ENCODE results near the gene ZNF778.
"Not testable (repeated sequence)": the region's sequence is repeated elsewhere in the genome, so short reads cannot be mapped to it uniquely, and the experiment has no call there.

The ZNF778 gene

DNA sequence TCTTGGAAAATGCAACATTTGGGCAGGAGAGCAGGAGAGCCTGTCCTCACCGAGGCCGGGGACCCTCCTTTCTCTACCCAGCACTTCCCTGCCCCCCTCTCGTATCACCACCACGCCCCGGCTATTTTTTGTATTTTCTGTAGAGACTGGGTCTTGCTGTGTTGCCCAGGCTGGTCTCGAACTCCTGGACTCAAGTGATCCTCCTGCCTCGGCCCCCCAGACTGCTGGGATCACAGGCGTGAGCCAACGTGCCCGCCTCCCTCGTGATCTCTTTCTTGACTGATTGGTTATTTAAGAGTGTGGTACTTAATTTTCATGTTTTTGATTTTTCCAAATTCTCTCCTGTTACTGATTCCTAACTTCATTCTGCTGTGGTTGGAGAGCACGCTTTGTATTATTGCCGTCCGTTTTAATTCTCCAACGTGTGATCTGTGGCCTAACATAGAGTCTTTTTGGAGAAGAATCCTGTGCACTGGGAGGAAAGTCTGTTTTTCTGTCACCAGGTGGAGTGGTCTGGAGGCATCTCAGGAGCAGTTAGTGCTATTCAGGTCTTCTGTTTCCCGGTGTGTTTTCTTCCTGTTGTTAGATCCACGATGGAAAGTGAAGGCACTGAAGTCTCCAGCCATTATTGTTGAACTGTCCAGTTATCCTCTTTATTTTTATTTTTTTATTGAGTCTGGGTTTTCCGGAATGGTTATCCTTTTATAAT lies 40.4 kb downstream of the ZNF778 start:
- DNase-seq: no peak

DNA sequence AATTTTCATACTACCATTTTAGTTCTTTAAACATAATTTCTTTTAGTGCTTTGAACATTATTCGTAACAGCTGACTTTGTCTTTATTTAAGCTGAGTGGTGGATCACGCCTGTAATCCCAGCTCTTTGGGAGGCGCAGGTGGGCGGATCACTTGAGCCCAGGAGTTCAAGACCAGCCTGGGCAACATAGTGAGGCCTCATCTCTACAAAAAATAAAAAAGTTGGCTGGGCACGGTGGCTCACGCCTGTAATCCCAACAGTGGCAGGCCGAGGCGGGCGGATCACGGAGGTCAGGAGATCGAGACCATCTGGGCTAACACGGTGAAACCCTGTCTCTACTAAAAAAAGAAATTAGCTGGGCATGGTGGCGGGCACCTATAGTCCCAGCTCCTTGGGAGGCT lies 42.4 kb downstream of the ZNF778 start:
- DNase-seq: not testable (repeated sequence)

DNA sequence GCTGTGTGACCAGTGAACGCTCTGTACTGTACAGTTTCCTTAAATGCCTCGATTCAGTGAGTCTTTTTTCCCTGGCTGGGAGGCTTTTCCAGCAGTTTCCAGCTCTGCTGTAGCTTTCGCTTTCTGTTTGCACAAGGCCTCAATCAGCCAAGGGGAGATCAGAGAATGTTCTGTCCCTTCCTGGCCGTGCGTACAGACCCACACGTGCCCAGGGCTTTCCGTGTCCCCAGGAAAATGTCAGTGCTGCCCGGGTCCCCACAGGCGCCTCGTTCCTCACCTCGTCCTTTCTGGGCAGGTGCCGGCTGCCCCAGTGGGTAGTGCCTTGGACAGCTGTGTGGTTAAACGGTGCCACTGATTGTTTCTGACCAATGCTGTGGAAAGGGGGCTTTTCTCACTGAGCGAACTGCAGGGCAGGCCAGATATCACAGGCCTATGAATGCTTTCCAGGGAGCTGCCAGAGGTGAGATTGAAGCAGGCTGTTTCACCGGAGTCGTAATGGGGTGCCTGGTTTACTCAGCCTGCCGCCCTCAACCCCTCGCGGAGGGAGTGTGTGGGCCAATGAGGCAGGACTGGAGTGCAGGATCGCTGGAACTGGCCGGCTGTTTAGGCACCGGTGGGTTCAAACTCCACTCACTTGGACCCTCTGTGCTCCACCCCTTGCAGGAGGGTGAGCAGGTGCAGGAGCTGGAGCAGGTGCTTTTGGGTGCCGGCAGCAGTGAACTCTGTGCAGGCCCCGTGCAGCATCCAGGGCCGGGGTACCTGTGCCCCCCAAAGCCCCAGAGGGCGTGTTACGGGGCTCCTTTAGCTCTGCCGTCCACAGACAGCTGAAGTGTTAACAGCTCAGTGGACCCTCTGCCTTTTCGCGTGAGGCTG lies 44.4 kb downstream of the ZNF778 start:
- no peak for DNase-seq

DNA sequence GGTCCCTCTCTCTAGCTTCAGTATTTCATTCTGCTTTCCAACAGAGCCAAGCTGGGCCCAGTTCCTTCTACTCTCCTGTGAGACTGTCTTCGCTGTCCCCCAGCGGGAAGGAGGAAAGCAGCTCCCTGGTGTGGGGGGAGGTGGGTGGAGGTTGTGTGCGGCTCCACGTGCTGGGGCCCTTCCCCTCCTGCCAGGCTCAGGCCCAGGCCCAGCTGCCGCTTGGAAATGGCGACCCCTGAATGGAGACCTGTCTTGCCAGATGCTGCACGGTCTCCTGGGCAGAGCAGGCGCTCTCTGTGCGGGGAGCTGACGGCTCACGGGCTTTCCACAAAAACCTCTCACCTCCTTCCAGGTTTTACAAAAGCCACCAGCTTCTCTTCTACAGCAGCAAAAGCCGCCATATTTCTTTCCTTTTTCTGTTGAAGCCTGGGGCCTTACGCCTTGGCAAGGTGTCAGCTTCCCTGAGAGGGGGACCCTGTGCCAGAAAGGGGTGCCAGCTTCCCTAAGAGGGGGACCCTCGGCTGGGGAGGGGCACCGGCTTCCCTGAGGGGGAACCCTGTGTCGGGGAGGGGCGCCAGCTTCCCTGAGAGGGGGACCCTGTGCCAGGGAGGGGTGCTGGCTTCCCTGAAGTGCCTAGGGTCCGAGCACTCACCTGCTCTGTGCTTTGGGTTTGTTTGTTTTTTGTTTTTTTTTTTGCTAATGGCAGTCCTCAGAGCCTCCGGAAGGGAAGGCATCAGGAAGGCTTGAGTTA lies 47.5 kb downstream of the ZNF778 start:
- DNase-seq: no peak

DNA sequence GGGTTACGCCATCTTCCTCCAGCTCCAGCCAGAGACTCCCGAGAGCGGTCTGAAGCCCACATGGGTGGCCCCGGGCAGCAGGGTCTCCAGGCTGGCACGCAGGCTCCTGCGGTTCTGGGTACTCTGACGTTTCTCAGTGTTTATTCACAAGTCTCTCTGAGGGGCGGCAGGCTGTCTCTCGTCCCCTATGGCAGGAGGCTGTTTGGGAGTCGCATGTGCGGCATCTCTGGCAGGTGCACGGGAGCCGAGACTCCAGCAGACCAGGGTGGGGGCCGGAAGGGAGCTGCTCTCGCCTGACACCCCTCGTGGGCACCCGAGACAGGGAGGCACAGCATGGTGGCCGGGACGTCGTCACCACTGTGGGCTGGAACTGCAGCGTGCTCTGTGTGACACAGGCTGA lies 48.1 kb downstream of the ZNF778 start:
- no peak for DNase-seq

DNA sequence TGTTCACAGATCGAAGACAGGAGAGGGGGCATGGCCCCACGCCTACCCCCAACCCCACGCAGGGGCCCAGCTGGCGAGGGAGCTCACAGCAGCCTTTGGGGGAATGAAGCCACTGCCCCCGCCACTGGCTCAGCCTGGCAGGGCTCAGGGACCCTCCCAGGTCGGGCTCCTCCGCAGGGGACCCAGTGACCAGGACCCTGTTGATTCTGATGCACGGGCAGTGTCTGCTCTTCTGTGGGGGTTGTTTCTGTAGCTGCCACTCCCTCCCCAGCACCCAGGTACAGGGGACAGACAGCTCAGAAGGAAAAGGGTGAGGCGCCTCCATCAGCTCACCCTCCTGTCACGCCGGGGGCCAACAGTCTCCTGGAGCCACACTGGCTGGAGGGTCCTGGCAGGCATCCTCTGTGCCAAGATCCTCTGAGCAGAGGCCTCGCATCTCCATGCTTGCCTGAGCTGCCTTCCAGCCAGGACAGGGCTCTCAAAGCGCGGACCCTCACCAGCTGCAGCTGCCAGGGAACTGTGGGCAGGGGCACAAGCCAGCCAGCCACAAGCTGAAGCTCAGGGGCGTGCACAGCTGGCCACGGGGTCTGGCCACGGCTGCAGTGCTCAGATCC lies 49.1 kb downstream of the ZNF778 start:
- no peak for DNase-seq

DNA sequence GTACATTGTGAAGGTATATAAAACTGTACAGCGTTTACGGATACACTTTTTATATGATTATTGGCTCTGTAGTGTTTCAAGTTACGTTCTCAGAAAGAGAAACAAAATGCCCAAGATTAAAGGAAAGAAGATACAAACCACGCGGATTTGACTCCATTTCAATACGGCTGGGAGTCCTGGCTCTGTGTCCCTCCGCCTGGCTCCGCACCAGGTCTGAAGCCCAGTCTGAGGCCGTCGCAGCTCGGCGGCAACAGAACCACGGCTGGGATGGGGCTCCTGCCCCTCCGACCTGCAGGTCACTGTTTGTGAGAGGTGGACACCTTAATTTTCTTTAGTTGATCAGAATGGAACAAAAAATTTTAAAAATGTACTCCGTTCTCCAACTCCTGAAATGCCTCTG lies 50.2 kb downstream of the ZNF778 start:
- DNase-seq: not testable (repeated sequence)

DNA sequence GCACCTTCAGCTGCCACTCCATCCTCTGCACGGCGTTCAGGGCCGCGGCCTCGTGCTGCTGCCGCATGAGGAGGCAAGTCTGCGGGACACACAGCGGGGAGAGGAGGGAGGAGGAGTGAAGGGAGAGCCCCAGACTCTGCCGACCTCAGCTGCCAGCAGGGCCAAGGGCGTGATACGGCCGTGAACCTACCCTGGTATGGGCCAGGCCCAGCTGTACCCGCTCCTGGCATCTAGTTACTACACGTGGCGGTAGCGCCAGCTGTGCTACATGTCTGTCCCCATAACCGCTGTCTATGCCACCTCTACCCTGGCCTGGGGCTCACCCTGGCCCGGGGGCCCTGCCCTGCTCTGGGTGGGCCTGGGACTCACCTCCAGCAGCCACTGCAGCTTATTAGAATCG lies 51.1 kb downstream of the ZNF778 start:
- no peak for DNase-seq

DNA sequence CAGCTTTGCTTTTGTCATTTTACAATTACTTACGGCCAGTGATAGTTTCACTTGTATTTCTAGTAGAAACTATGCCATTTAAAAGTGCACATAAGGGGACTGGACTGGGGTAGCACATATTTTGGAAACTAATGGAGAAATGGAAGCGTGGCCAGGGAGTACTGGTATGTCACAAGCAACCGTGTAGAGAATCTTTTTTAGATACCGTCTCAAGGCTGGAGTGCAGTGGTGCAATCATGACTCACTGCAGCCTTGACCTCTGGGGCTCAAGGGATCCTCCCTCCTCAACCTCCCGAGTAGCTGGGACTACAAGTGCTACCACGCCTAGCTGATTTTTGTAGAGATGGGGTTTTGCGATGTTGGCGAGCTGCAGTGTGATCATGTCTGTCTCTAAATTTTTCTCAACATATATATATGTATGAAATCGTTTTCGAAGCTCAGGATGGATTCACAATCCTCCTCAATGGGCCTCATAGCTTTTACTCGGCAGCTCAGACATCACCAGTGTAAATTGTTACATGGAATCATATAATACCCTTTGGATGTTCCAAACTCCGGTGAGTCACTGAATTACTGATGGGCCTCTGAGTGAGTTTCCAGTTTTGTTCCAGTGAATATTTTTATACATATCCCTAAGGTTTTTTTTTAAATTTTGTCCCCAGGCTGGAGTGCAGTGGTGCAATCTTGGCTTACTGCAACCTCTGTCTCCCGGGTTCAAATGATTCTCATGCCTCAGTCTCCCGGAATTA lies 51.7 kb downstream of the ZNF778 start:
- DNase-seq: no peak

DNA sequence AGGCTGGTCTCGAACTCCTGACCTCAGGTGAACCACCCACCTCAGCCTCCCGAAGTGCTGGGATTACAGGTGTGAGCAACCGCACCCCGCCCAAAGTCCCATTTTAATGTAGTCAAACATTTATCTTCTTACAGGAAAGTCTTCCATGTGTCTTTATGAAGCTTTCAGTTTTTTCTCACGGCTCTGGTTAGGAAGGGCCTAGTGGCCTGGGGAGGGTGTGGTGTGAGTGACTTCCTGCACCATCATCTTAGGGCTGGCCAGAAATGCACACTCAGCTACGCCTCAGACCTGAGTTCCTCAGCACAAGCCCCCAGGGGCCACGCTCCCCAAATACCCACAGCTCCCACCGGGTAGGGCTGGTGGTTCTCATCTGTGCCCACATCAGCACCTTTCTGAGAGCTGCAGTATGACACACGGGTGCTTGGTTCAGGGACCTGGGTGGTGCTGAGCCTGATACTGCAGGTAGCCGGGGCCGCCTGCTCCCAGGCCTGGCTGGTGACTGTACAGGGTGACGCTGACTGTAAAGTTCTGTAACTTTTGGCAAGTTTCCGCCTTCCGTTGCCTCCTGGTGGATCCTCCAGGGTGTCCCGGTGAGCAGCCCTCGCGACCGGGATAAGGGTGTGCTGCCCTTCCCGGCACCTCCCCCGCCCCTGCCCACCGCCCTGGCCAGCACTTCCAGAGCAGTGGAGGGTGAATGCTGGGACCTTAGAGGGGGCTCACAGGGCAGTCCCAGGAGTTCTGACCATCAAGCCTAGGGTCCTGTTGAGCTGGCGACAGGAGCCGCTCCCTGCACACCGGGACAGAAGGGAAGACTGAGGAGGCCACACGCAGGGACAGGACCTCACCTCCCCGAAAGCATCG lies 52.5 kb downstream of the ZNF778 start:
- no peak for DNase-seq

DNA sequence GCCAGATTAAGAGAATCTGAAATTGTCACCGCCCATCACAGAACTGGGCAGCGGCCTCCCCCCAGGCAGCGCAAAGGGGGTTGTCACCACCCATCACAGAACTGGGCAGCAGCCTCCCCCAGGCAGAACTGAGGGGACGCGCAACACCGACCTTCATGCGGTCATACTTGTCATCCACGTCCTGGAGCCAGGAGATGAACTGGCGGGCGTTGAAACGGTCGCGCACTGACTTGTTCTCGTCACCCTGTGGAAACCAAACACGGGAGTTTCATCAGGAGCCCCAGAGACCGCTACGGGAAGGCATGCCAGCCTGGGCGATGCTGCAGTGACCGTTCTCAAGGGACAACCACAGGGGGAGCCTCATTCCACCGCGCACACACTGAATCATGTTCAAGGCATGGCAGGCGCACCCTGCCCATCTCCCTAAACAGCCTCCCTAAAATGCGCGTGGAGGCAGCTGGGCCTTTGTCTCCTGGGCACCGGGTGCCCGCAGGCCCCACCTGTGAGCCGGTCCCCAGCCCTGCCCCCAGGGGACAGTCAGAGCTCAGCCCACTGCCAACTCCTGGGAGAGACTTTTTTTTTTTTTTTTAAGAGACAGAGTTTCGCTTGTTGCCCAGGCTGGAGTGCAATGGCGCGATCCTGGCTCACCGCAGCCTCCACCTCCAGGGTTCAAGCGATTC lies 53.3 kb downstream of the ZNF778 start:
- DNase-seq: no peak

DNA sequence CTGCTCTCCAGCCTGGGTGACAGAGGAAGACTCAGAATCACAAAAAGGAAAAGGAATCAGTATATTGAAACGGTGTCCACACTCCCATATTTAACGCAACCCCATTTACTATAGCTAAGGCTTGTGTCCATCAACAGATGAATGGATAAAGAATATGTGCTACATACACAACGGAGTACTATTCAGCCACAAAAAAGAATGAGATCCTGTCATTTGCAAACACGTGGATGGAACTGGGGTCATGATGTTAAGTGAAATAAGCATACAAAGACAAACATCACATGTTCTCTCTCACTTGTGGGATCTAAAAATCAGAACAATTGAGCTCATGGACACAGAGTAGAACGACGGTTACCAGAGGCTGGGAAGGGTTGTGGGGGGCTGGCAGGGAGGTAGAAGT lies 55.1 kb downstream of the ZNF778 start:
- no peak for DNase-seq

DNA sequence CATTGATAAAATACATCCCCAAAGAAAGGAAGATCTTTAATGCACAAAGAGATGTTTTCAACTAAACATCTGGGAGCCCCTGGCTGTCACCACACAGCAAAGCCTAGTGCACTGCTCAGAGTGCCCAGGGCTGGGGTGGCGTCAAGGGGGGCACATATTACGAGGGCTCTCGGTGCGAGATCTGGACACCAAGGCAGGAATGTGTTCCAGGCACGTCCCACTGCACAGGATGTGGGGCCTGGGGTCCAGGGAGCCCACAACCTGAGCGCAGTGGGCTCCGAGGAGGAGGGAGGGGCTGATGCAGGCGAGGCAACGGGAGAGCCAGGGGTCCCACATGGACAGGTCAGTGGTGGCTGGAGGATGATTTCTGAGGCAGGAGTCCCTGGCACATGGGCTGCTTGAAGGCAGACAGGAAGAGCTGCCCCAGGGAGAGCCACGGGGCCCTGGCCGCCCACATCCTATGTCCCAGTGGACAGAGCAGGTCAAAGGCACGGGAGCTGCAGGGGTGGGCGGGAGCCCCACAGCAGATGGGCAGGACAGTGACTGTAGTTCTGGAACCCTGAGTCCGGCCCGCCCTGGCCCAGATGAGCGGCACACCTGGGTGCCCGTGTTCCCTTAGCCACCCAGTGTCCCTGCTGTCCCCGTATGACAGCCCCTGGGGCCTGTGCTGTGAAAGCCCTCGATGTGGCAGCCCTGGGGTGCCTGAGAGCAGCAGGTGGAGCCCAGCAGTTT lies 56.4 kb downstream of the ZNF778 start:
- no peak for DNase-seq

DNA sequence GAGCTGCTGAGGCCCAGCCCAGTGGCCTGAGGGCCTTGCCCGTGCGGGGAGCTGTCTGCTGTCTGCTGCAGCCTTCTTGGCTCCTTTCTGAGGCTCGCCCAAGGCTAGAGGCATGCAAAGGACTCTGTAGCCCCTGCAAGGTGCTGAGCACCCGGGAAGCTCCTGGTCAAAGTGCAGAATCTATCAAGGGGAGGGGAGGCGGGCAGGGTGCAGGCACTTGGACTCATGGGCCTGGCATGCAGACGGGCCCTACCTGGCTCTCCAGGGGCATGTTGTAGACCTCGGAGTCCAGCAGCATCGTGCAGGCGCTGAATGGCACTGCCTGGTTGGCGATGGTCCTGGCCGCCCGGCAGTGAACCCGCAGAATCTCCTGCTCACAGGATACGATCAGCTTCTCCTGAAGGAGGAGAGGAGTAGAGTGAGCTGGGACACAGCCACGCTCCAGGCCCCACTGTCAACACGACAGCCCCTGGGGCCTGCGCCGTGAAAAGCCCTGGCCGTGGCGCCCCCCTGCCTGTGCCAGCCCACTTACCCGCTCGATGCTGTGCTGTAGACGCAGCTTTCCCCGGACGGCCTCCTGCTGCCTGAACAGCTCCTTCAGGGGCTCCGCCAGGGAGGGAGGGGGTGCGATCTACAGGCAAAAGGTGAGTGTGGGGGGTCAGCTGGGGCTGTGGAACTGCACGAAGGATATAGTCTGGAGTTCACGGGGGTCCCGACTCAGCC lies 57.2 kb downstream of the ZNF778 start:
- no peak for DNase-seq

DNA sequence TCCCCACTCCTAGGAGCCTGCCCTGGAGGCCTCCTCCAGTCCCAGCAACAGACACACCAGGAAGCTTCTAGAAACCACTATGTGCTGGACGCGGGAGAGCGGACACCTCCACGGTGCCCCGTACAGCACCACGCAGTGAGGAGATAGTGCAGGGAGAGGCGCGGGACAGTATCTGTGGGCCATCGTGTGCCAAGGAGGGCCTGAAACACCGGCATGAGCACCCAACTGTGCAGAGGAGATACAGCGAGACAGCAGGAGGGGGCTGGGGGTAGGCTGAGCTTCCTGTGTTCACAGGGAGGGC lies 57.7 kb downstream of the ZNF778 start:
- DNase-seq: no peak

DNA sequence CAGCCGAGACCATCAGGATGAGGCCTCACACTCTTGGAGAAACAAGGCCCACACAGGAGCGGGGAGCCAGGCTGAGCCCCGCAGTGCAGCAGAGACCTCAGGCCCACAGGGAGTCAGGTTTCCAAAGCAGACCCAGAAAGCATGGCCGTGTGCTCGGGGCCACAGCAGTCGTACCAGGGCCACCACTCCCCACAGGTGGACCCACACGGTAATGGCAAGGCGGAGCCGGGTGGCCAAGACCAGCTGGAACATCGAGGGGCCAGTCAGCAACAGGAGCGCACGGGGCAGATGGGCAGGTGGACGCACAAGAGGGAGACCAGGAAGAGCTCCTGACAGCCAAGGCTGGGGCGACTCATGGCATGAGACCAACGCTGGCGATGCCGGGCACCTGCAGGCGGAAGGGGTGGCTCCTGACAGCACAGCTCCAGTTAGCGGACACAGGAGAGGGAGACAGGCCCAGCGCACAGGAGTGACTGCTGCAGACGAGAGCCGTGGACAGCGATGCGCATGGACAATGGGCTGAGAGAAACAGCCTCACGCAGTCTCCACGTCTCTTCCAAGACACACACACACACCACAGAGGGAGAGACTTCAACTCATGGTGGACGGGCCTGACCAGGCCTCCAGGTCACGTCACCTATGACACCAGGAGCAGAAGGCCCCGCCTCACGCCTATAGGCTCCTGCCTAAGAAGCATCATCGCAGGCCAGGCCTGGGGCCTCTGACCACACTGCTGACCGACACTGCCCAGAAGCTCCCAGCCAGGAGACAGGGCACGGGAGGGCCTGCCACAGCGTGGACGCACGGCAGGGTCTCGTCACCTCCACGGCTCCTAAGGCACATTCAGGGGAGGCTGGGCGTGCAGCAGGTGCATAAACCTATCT lies 58.6 kb downstream of the ZNF778 start:
- no peak for DNase-seq

DNA sequence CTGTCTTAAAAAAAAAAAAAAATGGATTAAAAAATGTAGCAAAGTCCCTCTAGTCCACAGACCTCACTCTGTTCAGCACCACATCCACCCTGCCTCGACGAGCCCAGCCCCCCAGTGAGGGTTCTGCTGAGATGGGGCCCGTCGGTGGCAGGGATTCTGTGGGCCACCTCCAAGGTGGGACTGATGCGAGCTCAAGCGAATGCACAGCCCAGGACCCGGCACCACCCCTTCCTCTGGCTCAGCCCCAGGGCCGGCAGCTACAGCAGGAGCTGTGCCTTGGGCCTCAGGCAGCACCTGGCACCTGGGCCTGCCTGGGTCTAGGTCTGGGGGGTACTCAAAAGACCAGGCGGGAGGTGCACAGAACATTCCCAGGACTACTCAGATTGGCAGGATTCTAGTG lies 59.5 kb downstream of the ZNF778 start:
- DNase-seq: no peak

DNA sequence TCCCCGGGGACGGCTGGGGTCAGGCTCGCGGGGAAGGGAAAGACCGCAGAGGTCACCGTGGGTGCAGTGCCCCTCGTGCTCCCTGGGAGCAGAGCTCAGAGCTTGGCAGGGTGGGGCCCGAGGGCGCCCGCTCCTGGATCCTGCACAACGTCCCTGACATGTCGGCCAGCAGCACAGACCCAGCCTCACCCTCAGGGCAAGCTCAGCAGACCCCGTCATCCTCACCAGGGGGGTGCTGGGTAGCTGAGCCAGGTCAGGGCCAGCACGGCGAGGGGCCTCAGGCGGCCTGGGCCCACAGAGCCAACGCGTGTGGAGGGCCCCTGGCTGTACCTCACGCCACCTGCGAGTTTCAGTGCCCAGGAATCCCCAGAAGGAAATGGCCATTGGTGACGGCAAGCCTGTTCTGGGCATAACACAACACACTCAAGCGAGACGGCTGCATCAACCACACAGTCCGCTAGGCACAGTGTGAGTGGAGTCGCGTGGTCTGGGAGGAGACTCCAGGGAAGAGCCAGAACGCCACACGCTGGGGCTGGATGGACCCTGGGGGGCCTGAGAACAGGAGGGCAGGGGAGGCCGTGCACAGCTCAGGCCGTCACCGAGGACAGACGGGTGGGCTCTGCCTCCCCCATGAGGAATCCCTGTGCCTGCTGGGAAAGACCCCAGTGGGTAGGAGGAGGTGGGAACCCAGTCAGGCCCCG lies 60.3 kb downstream of the ZNF778 start:
- no peak for DNase-seq
